Adipose tissue (tissue), 3 donors: ENCODE data around the gene PEX5L. TPM values are rescaled to one million over a fixed set of nuclear protein-coding genes. Genes with fewer than 3 reads are reported as not detected.
"Not testable (repeated sequence)": the region's sequence is repeated elsewhere in the genome, so short reads cannot be mapped to it uniquely, and the experiment has no call there.

Experiments used
- H3K27ac ChIP-seq: one replicate; pipeline ENCODE4 v1.5.1; 2013; ENCODE audit warnings: low read depth, low read length
- WGBS, 3 donors: extraction: QIAGEN DNeasy Blood & Tissue Kit; methylation state at CpG; one replicate each; pipeline ENCODE4 v1.1.7; 2013; 5-methylcytosine and 5-hydroxymethylcytosine counted together
- polyA plus RNA-seq, 3 donors: library from polyadenylated mRNA; stranded (reverse); fragments of 200-250 nt; gene quantifications; one replicate each; pipeline ENCODE4 v1.2.3, GENCODE V29; 2013
- donor health status: healthy with polysubstance abuse.
- donor health status: Bipolar disorder and iron deficiency.
- donor health status: healthy.

The PEX5L gene
- polyA plus RNA-seq, 3 donors, result 0.19 to 2.3 TPM; not detected in 1

DNA sequence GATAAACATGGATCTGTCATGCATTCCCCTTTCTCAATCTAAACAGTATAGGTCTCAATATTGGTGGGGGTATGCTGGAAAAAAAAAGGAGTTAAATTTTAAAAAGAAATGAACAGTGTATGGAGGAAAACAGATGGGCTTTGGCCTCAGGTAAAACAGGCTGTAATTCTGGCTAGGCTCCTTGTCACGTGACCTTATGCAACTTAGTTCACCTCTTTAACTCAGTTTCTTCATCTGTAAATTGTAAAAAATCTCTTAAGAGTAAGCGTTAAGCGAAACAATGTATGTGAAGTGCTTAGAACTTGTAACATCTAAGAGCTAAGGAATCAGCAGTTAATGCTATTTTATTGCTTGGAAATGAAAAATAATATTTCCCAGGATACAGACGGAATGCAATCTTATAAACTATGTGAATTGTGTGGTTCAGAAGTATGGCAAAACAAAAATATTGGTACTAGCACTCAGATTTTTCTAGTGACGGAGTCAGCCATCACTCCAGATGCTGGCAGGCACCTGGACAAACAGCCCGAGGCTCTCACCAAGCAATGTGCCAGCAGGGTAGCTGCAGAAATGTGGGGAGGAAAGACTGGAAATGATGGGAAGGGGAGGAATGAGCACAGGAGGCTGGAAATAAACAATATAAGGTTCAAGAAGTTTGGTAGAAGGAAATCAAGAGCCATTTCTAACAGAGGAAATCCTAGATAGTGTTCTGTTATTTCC lies 211.1 kb downstream of the PEX5L start:
- H3K27ac ChIP-seq, result no peak overlapping the region
- 63 to 78% (median 76%) methylated on average over 6 of the region's 6 CpGs for WGBS, 3 donors

DNA sequence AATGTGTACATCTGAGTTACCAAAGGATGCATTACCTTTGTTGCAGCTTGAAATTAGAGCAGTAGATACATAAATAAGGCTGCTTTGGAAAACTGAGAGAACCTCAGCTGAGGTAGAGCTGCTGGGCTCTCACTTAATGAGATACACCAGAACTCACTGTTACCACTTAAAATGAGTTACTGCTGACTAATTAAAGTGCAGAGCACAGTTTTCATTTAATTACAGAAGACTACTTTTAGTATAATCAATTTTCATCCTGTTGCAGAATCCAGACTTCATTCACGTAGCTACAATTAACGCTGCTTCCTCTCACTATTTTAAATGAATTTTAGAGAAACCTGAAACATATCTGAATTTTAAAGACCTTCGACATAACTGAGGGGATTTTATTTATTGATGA lies 214.4 kb downstream of the PEX5L start:
- 87 to 98% (median 89%) methylated on average over 3 of the region's 3 CpGs for WGBS, 3 donors
- no peak overlapping the region for H3K27ac ChIP-seq

DNA sequence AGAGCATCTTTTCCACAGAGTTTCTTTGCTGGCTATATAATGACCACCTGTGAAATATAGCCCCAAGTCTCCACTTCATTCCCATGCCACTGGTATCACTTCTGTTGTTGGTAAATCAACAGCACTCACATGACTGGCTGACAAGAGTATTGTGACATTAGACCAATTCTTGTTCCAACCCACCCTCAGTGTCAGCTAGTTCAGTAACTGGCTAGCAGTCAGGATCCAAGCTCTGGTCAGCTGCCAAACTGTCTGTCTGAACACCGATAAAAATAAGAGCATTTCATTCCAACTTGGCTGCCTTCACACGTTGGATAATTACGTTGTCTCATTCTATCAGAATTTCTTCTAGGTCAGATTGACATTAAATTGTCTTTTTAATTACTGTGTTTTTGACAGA lies 217.4 kb downstream of the PEX5L start:
- 18 to 57% (median 51%) methylated on average over 3 of the region's 3 CpGs for WGBS, 3 donors
- H3K27ac ChIP-seq, result no peak overlapping the region

- WGBS, 3 donors, result 78 to 86% (median 85%) methylated on average over 3 of the region's 3 CpGs
- H3K27ac ChIP-seq, result no peak overlapping the region
Measured at GRCh38 chr3:179812096-179812382, 224.7 kb downstream of the PEX5L start.

GRCh38 chr3:179811321-179812095 lies 225.2 kb downstream of the PEX5L start:
- 21 to 26% (median 21%) methylated on average over 9 of the region's 9 CpGs for WGBS, 3 donors
- H3K27ac ChIP-seq, result no peak overlapping the region

GRCh38 chr3:179809639-179810038 lies 227.1 kb downstream of the PEX5L start:
- H3K27ac ChIP-seq, result no peak overlapping the region

DNA sequence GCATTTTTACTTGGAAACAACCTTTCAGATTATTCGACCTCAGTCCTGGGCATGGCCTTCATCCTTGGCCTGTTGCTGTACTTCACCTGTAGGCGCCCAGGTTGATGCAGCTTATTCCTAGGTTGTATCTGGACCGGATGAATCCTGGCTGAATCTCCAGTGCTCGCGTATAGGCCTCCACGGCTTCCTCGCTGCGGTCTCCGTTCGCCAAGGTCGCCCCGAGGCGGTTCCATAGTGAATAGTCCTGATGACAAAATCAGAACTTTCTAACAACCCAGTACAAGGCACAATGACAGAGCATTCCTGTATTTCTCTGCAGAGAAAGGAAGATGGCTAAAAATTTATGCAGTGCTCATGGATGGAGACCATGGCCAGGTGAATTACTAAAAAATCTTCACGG lies 229.1 kb downstream of the PEX5L start:
- H3K27ac ChIP-seq, result no peak overlapping the region
- WGBS, 3 donors, result 93 to 96% (median 94%) methylated on average over 14 of the region's 14 CpGs

DNA sequence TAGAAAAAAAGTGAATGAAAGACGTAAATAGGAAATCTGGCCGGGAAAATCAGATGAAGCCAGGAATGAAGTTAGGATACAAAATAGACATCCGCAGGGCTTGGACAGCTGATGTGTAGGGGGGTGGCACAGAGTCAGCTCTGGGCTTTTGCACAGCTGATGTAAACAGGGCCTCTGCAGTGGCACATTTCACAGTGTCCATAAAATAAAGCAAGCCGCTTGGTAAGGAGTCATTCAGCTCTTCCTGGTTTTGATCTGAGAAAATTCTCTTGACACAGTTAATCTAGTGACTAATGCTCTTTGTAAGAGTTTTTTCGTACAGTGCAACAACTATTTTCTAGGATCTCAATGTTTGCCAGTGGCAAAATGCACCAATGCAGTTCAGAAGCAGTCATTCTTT lies 230.6 kb downstream of the PEX5L start:
- 68 to 89% (median 74%) methylated on average over 5 of the region's 5 CpGs for WGBS, 3 donors
- H3K27ac ChIP-seq, result no peak overlapping the region

DNA sequence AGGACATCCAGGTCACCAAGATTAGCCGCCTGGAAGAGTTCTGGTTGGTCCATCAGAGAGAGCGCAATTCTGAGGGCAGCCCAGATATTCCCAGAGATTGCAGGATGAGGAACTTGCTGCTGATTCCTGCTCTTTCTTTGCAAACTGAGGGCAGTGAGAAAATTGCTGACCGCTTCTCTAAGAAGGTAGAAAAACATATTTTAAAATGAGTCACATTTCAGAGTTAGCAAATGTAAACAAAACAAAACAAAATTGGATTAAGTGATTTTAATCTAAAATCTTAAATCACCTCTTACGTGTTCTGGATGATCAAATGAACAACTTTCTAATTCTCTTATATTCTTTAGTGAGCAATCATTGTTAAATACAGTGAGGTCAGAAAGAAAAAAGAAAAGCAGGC lies 234.9 kb downstream of the PEX5L start:
- no peak overlapping the region for H3K27ac ChIP-seq
- 90 to 97% (median 90%) methylated on average over 4 of the region's 4 CpGs for WGBS, 3 donors

- H3K27ac ChIP-seq, result no peak overlapping the region
Measured at GRCh38 chr3:179801263-179801662, 235.5 kb downstream of the PEX5L start.

GRCh38 chr3:179797192-179797591 lies 239.5 kb downstream of the PEX5L start:
- 35 to 81% (median 76%) methylated on average over 1 of the region's 1 CpG for WGBS, 3 donors
- H3K27ac ChIP-seq, result no peak overlapping the region

DNA sequence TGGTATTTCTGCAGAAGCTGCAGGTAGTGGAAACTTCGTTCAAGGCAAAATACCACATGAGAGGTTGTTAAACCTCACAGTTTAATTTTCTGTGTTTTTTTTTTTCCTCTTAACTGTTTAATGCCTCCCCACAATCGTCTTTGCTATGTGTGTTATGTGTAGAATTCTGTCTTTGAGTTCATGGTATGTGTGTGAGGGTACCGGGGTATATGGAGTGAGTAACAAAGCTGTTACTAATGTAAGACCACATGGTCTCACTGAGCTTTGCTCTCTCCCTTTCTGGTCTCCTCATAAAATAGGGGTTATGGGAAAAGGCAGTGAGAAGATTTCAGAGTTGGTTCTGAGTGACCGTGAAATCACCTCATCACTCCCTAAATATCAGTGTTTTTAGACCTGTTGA lies 240.3 kb downstream of the PEX5L start:
- 66 to 81% (median 68%) methylated on average over 4 of the region's 4 CpGs for whole genome bisulfite sequencing, 3 donors
- H3K27ac ChIP-seq, result no peak overlapping the region

GRCh38 chr3:179794355-179794754 lies 242.4 kb downstream of the PEX5L start:
- H3K27ac ChIP-seq, result no peak overlapping the region
- WGBS, 3 donors, result 35 to 61% (median 60%) methylated on average over 4 of the region's 4 CpGs

GRCh38 chr3:179791793-179792192 lies 244.9 kb downstream of the PEX5L start:
- WGBS, 3 donors, result 92 to 97% (median 94%) methylated on average over 3 of the region's 3 CpGs
- H3K27ac ChIP-seq, result no peak overlapping the region

DNA sequence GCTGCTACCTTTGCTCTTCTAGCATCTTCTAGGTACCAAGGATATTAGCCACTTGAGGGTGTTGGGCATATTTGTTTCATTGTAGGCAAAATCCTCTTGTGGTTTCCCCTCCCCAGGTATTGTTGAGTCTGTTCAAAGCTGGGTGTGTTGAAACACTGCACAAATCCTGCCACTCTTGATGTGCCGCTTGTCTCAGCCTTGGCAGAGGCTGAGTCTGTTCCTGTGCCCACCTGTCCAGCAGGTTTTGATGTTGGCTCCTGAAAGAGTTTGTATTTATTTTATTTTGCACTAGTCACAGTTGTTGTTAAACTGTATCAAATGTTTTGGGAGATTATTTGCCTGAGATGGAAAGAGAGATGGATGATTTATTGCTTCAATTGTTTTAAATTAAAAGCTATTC lies 247.7 kb downstream of the PEX5L start:
- WGBS, 3 donors, result 78 to 95% (median 91%) methylated on average over 1 of the region's 1 CpG

GRCh38 chr3:179782841-179783240 lies 253.9 kb downstream of the PEX5L start:
- H3K27ac ChIP-seq, result not testable (repeated sequence)
- WGBS, 3 donors, result 92 to 99% (median 96%) methylated on average over 5 of the region's 5 CpGs

More for the DNA sequence above, 247.7 kb downstream of the PEX5L start:
- no peak overlapping the region for H3K27ac ChIP-seq

- WGBS, 3 donors, result 97 to 98% (median 98%) methylated on average over 27 to 28 of the region's 28 CpGs
- H3K27ac ChIP-seq, result no peak overlapping the region
Measured at GRCh38 chr3:179775416-179776122, 261.2 kb downstream of the PEX5L start.

- H3K27ac ChIP-seq, result no peak overlapping the region
- 72 to 78% (median 74%) methylated on average over 5 of the region's 5 CpGs for WGBS, 3 donors
Measured at GRCh38 chr3:179772297-179772696, 264.4 kb downstream of the PEX5L start.

DNA sequence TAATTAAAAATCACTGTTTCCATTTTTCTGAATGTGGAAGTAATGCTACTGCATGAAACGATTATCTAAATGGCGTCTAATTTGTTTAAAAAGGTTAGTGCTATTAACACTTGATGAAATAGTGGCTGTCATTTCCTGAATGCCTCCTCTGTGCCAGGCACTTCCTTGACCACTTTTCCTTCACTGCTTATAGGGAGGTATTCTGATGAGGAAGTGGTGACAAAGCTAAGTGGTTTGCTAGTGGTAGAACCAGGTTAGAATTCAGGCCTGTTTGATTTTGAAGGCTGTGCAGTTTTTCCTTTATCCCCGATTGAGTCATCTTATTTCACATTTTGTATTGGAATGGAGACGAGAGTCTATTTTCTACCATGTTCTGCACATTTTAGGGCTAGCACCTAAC lies 264.9 kb downstream of the PEX5L start:
- H3K27ac ChIP-seq, result no peak overlapping the region
- WGBS, 3 donors, result 74 to 89% (median 83%) methylated on average over 4 of the region's 4 CpGs
